Small intestine (tissue), 7 donors: ENCODE data around the gene ABCC4. TPM values are rescaled to one million over a fixed set of nuclear protein-coding genes. Genes with fewer than 3 reads are reported as not detected.

ENCODE experiments used
- DNase-seq, 2 donors: peaks; one replicate each; pipeline versions ENCODE4 v3.0.0 to v3.0.0-alpha.2; 2013
- FAIRE-seq: peaks from 2 replicates; lab custom pipeline; 2012; peaks lifted over from hg19 to GRCh38; lab: Jason Lieb, UNC
- H3K27ac ChIP-seq, 3 donors: one replicate each; pipeline ENCODE4 v1.5.1; 2013; ENCODE audit warnings: low read length in 2 of 3, mild to moderate bottlenecking in 2 of 3, control low read depth in 1 of 3, inconsistent platforms in 1 of 3, low read depth in 1 of 3, moderate library complexity in 1 of 3
- H3K27me3 ChIP-seq, 3 donors: one replicate each; pipeline ENCODE4 v1.6.1; 2013; ENCODE audit warnings: low read length in 3 of 3, inconsistent platforms in 1 of 3; ENCODE audit not compliant: control insufficient read depth in 3 of 3, insufficient read depth in 3 of 3
- H3K36me3 ChIP-seq, 3 donors: one replicate each; pipeline ENCODE4 v1.6.1; 2013; ENCODE audit warnings: low read length in 3 of 3, inconsistent platforms in 1 of 3, low read depth in 1 of 3, mild to moderate bottlenecking in 1 of 3, moderate library complexity in 1 of 3; ENCODE audit not compliant: control insufficient read depth in 3 of 3, insufficient read depth in 2 of 3
- H3K4me1 ChIP-seq, 3 donors: one replicate each; pipeline ENCODE4 v1.6.1; 2013; ENCODE audit warnings: low read length in 2 of 3, inconsistent platforms in 1 of 3, low read depth in 1 of 3, mild to moderate bottlenecking in 1 of 3, moderate library complexity in 1 of 3; ENCODE audit not compliant: control insufficient read depth in 3 of 3, insufficient read depth in 2 of 3
- H3K4me3 ChIP-seq, 3 donors: one replicate each; pipeline ENCODE4 v1.5.1; 2013; ENCODE audit warnings: low read length in 3 of 3, control low read depth in 1 of 3, inconsistent platforms in 1 of 3, low read depth in 1 of 3, mild to moderate bottlenecking in 1 of 3, moderate library complexity in 1 of 3
- H3K9me3 ChIP-seq, 2 donors: one replicate each; pipeline ENCODE4 v1.6.1; 2013; ENCODE audit warnings: low read depth in 1 of 2, low read length in 1 of 2; ENCODE audit not compliant: control insufficient read depth in 2 of 2, insufficient read depth in 1 of 2
- WGBS, 3 donors: extraction: QIAGEN DNeasy Blood & Tissue Kit; methylation state at CpG; one replicate each; pipeline ENCODE4 v1.1.7; 2013; 5-methylcytosine and 5-hydroxymethylcytosine counted together
- polyA plus RNA-seq, 4 donors: library from polyadenylated mRNA; stranded (reverse) in 3 of 4; unstranded in 1 of 4; fragments of 200-250 nt in 3 of 4; fragments of 120-200 nt in 1 of 4; gene quantifications; one replicate each; pipeline versions ENCODE4 v1.2.1 to v1.2.3, GENCODE V29; 2013
- donor health status: healthy with polysubstance abuse.
- donor health status: control.
- donor health status: control.
- donor health status: Bipolar disorder and iron deficiency.
- donor health status: healthy.

Gene ABCC4
- polyA plus RNA-seq, 4 donors: 0.67 to 14.7 (median 4.7) TPM

- Histone ChIP-seq H3K27ac (no peak overlapping the region), H3K27me3 (peaks cover 0 to 8% (median 0%) of the 10 kb centered on the region in 3 donors), H3K36me3 (no peaks in the 10 kb centered on the region), H3K9me3 (no peaks in the 10 kb centered on the region), H3K4me1 (no peaks in the 10 kb centered on the region), H3K4me3 (no peak overlapping the region)
- 86 to 93% (median 93%) methylated on average over 3 of the region's 3 CpGs for WGBS, 3 donors
- no peak for FAIRE-seq
- no peak for DNase-seq
Observed at GRCh38 chr13:94978516-94978915, 322.7 kb downstream of the ABCC4 start.

GRCh38 chr13:94974015-94974951 is 327.0 kb downstream of the ABCC4 start:
- no peaks in the 10 kb centered on the region for H3K36me3 ChIP-seq
- H3K4me3 ChIP-seq: no peak overlapping the region
- H3K4me1 ChIP-seq: no peaks in the 10 kb centered on the region
- DNase-seq (no peak), FAIRE-seq (no peak)
- no peak overlapping the region for H3K27ac ChIP-seq
- 62 to 77% (median 71%) methylated on average over 7 of the region's 7 CpGs for WGBS, 3 donors
- H3K27me3 ChIP-seq: peaks cover 0 to 23% (median 2%) of the 10 kb centered on the region in 3 donors
- peaks cover 0 to 2% of the 10 kb centered on the region in 2 donors for H3K9me3 ChIP-seq

DNA sequence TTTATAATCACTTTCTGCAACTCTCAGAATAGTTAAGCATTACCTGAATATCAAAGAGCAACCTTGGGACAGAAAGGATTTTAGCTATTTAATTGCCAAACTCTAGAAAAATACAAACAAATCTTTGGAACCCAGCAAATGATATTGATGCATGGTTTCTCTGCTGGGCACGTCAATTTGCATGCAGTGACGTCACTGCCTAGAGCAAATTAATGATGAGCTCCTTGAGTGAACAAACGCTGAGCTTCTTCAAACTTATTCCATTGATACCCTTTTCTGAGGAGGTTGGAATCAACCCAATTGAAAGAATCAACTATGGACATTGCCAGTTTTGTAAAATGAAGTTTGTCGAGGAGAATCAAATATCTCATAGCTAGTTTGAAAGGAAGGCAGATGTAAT is 329.0 kb downstream of the ABCC4 start:
- Histone ChIP-seq H3K36me3 (no peaks in the 10 kb centered on the region), H3K4me3 (no peak overlapping the region), H3K27me3 (peaks cover 3 to 40% (median 11%) of the 10 kb centered on the region in 3 donors), H3K9me3 (peaks cover 0 to 2% of the 10 kb centered on the region in 2 donors), H3K27ac (no peak overlapping the region), H3K4me1 (peaks cover 0 to 9% (median 0%) of the 10 kb centered on the region in 3 donors)
- FAIRE-seq: no peak
- DNase-seq: no peak
- WGBS, 3 donors: 56 to 70% (median 62%) methylated on average over 4 of the region's 4 CpGs
